Stimulated activated CD8-positive, alpha-beta memory T cell treated with anti-CD3 and anti-CD28 coated beads, Interleukin-12 subunit alpha, Interleukin-12 subunit beta, amount 100 ng/mL, for 24 hours (primary cell): ENCODE results near the gene ATP8A2.
"Not testable (repeated sequence)": the region's sequence is repeated elsewhere in the genome, so short reads cannot be mapped to it uniquely, and the experiment has no call there.

Source experiments
- DNase-seq: peaks from one replicate; pipeline ENCODE4 v3.0.0-alpha.2; 2020; ENCODE audit errors: extremely low read depth

The ATP8A2 gene

DNA sequence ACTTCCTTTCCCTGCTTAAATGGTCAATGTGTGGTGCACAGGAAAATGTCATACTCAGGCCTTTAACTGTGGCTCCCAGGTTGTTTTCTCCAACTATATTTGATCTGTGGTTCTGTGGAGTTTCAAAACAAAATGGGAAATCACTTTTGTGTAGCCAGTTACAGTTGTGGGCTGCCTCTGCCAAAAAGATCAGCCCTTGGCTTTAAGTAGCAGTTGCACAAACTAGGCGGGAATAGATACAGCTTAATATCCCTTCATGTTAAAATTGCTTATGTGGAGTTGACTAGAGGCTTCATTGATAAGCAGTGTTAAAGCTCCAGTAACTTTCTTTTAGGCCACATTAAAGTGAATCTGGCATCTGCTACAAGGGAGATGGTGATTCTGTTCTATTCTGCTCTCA is 395.2 kb downstream of the ATP8A2 start:
- no peak for DNase-seq

DNA sequence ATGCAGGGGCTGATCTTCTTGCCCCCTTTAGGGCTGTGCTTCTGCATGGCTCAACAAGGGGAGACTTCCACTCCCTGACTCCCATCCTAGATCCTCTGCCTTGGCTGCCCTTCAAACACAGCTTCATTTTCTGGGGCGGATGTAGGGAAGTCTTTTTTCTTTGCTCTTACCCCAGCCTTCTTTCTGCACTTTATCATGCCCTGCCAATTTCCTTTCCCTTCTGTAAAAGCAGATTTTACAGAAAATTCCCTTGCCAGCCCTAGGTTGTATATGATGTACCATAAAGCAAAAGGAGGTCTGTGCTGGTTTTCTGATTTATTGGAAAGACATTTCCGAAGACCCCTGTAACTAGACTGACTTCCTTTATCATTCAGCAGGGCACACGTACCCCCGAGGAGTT is 396.6 kb downstream of the ATP8A2 start:
- no peak for DNase-seq

DNA sequence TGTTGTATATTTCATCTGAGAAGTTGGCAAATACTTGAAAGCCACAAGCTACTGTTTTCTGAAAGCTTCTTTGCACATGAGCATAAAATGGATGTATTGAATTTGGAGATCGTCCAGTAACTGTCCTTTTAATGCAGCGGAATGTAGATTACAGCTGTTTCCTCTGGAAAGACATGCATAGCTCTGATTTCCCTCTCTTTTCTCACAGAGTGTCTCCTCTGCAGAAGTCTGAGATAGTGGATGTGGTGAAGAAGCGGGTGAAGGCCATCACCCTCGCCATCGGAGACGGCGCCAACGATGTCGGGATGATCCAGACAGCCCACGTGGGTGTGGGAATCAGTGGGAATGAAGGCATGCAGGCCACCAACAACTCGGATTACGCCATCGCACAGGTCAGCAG is 397.1 kb downstream of the ATP8A2 start:
- DNase-seq = no peak

DNA sequence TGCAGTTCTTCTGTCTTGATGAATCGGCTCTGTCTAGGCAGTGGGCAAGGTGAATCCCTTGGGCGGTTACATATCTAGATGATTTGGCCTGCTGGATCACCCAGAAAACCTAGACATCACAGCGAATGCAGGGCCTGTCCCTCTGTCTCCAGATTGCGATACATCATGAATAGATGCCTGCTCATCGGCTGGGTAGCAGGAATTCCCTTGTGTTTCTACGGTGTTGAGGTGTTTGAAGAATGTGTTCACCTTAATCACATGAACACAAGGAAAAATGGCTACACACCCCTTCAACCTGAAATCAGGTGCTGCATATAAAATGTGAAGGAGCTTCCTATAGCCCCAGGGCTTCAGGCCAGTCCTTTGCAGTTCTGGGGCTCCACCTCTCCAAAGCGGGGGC is 398.8 kb downstream of the ATP8A2 start:
- no peak for DNase-seq

DNA sequence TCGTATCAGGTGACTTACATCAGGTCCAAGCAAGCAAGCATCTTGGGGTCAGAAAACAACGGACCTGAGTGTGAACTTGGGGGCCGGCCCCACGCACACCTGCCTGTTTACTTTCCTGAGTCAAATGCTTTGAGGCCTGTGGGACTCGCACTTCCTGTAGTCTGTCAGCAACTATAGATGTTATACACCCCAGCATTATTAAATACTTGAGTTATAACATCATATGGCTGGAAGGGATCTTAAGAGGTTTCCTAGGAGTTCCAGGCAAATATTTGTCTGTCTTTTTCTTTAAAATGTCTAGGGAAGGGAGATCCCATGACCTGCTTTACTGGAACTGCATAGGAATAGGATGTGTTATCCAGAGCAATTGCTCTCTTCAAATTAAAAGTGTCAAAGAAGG is 399.4 kb downstream of the ATP8A2 start:
- no peak for DNase-seq

DNA sequence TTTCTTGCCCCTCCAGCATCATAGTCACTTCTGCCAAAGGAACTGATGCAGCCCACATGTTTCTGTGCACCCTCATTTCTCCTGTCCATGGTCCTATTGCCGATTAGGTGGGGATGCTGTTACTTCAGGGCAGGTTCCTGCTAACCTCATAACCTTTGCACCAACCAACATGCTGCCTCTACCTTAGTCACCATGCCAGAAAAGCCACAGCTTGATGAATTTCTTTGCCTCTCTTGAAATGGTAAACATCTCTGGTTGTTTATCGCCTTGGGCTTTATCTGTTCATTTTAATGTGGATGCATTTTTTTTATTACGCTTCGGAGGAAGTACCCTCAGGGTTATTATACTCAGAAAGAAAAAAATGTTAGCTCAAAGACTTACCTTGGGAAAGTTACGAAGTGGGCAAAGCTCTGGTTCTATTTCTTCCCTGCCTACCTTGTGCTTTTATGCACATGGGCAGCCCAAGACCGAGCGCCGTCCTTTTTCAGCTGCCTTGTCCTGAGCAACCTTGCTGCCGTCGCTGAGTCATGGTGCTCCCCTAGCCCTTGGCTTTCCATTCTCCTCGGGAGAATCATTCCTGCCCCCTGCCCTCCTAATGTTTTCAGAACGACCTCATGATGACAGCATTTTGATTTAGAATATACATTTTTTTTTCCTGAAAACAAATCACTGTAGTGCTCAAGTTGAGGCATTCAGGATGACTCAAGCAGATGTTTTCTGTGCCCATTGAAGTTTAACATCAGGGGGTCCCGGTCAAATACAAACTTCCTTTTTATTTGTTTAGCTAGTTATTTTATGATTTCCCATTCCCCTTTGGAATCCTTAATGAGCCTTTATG is 400.1 kb downstream of the ATP8A2 start:
- no peak for DNase-seq

DNA sequence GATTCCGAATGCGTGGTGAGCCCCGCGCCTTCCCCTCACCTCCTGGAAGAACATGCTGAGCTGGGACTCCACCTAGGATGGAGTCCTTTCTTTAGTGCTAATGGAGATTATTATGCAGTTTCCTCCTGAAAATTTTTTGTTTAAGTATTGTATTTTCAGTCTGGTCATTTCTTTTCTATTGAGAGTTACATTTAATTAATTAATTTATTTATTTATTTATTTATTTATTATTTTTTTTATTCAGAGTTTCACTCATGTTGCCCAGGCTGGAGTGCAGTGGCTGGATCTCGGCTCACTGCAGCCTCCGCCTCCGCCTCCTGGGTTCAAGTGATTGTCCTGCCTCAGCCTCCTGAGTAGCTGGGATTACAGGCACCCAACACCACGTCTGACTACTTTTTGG is 400.8 kb downstream of the ATP8A2 start:
- not testable (repeated sequence) for DNase-seq

DNA sequence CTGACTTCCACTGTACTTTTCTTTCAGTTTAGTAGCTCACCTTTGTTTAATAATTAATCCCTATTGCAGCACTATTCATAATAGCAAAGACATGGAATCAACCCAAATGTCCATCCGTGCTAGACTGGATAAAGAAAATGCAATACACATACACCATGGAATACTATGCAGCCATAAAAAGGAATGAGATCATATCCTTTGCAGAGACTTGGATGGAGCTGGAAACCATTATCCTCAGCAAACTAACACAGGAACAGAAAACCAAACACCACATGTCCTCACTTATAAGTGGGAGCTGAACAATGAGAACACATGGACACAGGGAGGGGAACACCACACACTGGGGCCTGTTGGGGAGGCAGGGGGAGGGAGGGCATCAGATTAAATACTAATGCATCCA is 402.3 kb downstream of the ATP8A2 start:
- not testable (repeated sequence) for DNase-seq

DNA sequence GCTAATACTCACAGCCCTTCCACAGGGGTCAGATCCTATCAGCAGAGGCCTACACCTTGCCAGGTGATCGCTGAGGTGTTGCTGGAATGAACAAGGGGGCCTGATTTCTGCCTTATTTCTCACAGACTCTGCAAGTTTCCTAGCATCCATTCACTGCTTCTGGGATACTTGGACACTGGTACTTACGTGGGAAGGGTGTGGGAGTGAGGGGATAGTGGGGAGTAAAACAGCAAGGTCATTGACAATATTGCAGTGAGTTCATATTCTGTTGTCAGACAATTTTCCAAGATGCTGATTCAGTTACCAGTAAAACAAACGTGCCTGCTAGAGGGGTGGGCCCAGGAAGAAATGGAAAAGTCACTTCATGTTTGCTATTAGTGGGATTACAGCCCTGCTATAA is 403.5 kb downstream of the ATP8A2 start:
- DNase-seq = no peak

DNA sequence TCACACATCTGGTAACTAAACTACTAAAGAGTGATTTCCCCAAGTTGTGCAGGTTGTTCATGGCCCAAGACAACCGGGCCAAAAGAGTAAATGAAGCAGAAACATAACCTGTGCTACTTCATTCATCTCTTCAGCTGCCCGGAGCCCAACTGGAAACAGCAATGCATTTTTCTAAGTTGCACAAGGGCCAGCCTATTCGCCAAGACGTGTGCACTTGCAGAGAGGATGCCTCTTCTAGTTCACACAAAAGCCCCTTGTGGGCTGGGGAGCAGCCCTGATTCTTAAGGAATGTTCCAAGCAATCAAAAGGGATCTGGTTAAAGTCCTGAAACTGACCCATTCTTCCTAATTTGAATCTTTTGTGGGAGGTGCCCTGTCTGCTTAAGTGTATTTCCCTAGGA is 404.2 kb downstream of the ATP8A2 start:
- DNase-seq = no peak

DNA sequence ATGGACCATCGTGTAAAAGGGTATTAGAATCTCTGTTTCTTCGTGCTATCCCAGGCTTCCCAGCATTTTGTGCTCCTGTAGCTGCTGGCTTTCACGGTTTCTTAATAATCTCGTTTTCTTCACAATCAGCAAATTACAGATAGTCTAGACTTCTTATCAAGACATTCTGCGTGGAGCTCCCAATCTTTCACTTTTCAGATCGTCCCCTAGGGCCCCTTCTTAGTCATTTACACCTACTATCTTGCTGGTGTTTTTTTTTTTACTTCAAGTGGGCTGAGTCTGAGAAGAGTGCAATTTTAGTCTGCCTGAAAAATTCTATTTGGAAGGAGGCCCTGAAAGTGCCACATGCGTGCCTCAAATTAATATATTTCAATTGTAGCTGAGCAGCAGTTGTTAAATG is 404.9 kb downstream of the ATP8A2 start:
- no peak for DNase-seq

DNA sequence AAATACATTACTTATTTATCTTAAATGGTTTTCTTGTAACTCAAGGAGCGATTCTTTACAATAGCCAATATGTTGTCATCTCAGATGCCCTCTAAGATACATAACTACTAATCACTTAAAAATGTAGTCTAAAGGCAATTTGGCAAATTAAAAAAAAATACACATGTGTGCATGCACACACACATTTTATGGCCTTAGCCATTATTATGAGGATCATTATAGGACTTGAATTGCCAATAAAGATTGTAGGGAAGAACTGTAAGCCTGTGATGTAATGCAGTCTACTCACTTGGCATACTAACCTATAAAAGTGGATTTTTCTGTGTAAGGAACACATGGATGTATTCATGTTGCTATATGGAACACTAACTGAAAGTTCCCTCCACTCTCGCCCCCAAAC is 405.7 kb downstream of the ATP8A2 start:
- no peak for DNase-seq

DNA sequence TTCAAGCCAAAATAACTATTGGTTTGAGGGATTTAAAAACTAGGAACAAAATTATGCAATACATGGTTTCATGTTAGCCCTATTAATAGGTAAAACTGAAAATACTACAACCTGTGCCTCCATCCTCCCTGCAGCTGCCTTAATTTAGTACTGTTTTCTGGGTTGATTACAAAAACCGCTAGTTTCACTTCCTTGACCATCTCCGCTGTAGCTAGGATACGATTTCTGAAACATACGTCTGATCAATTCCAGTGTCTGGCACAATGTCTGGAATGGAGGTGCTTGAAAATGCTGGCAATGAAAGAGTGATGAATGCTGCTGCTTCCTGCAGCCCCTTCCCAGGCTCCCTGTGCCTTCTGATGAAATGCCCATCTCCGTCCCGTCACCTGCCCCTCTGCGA is 406.6 kb downstream of the ATP8A2 start:
- DNase-seq = no peak

DNA sequence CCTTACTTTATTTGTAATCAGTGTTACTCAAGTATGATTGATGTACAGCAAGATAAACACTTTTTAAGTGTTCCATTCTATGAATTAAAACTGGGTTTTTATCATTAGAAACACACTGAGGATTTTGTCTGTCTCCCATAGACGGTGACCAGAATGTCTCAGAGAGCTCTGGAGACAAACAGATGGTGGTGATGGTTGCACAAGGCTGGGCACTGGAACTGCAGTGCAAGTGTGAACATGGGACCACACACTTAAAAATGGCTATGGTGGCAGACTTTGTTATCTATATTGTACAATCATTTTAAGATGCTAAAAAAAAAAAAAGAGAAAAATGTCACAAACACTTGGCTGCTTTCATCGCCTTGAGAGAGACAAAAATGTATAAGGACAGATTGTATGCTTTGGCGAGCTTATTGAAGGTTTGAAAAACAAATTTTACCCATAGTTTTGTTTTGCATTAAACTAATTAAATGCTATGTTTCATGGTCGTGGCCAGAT is 407.1 kb downstream of the ATP8A2 start:
- no peak for DNase-seq

DNA sequence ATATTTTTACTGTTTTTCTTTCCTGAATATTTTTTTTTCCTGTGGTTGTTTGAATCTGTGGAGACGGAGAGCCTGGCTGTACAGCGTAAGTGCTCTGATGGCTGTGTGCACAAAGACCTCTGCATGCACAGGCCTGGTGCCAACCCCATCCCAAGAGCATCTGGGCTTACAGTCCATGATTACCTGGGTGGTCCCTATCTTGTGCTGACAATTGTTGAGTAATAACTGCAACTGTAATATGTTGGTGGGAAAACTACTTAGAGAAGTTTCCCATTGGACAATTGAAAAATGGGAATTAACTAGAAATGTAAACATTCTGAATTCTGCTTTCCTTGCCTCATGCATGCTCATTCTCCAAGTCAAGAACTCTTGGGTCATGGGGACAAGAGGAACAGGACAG is 411.3 kb downstream of the ATP8A2 start:
- DNase-seq = no peak

DNA sequence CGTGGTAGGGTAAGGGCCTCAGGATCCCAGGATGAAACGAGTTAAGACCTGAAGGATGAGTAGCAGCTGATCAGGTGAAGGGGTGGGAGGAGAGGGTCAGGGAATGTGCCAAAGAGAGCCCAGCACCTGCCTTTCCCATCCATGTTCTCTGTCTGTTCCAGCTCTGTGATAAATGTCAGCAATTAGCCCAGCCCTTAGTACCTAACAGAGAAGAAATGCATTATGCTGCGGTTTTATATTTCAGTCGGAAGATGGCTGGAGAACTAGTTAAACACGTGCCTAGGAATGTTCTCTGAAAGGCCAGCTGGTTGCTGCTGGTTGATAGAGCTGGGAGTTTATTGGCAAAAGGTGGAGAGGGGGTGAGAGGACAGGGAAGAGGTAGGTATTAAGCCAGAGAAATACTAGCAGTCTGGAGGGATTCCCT is 411.8 kb downstream of the ATP8A2 start:
- no peak for DNase-seq

DNA sequence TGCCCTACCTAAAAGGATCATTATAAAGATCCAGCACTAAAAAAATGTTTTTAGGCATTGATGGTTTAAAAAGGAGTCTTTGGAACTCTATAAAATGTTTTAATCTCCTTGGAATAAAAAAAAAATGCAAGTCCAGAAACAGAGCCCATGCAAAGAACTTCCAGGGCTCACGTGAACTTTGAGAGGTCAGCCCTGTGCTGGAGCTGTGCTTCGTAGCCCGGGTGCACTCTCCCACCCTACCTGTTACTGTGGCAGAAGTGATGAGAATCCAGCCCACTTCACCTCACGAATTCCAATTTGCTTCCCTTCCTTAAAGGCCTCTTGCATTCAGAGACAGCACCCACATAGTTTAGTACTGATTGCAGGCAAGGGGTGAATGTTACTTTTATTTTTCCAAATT is 412.3 kb downstream of the ATP8A2 start:
- no peak for DNase-seq

DNA sequence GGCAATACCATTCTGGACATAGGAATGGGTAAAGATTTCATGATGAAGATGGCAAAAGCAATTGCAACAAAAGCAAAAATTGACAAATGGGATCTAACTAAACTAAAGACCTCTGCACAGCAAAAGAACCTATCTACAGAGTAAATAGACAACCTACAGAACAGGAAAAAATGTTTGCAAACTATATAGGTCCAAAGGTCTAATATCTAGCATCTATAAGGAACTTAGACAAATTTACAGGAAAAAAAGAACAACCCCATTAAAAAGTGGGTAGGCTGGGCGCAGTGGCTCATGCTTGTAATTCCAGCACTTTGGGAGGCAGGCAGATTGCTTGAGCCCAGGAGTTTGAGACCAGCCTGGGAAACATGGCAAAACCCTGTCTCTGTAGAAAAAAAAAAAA is 418.4 kb downstream of the ATP8A2 start:
- DNase-seq = not testable (repeated sequence)

DNA sequence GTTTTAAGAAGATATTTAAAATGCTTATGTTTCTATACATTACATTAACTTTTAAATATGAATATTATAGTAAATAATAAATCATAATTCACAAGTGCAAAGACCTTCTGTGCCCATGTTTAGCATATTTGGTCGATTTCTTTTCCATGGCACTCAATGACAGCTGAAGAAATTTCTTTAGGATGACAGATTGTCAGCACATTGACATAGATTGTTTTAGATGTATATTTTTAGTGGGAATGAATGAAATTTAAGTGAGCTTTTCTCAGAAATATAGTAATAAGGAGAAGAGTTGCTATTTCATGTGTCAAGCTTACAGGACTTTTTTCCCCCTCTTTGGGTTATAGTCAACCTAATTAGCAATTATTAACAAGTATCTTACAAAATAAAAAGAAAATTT is 423.5 kb downstream of the ATP8A2 start:
- no peak for DNase-seq

DNA sequence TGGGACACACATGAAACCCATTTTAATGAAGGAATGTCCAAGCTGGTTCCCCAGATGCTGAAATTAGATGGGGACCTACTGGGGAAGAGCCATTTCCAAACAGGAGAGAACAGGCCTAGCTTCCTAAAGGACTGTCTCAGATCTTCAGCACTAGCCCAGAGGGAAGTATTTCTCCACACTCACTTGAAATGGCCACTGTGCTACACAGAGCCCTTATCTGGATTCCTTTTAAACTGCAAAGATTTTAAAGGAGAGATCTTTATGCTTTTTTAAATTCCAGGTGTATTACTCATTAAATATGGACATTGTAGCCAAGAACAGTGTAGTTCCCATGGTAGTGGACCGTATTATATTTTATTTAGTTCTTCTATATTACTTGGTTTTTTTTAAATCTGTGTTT is 424.7 kb downstream of the ATP8A2 start:
- DNase-seq = no peak

DNA sequence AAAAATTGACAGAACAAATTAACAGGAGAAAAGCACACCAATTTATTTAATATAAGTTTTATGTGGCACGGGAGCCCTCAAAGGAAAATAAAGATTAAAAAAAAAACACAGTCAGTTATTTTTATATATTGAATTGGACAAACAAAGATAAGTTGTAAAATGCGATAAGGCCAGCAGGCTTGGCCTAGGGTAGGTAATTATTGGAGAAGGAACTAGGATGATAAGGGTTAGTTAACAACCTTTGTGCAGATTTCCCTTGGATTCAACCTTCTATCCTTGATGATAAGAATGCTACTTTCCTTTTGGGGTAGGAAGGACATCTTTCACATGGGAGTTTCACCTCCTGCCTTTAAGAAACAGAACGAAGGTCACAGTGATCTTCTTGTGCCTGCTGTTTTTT is 427.2 kb downstream of the ATP8A2 start:
- DNase-seq = no peak

DNA sequence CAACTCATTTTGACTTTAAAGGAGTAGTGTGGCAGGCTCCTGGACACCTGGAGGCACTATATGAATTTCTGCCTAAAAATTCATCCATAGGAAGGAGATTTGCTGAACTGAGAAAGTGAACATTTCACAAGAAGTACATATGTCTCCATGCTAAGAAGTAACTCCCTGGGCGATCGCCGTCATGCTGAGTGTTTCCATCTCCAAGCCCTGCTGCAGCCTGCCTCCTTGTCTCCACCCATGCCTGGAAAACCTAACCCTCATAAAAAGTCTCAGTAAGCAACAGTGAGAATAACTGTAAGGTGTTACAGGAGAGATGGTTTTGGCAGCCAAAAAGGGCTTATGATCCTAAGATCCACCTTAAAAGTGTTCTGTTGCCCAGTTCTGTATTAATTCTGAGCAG is 428.7 kb downstream of the ATP8A2 start:
- no peak for DNase-seq

DNA sequence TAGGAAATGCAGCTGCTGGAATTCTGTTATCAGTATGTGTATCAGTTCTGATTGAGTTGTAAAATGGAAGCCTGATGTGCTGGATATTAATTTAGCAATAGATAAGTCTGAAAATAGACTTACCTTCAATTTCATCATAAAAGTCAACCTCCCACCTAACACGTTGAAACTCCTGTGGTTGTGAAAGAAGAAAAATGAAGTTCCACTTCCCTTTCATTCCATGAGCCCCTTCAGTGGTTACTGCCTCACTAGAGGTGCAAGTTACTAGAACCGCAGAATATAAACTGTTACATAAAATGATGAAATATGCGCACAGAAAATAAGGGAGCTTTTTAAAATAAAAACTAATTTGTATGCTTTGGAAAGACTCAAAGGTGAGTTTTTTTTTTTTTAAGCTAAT is 430.8 kb downstream of the ATP8A2 start:
- no peak for DNase-seq

DNA sequence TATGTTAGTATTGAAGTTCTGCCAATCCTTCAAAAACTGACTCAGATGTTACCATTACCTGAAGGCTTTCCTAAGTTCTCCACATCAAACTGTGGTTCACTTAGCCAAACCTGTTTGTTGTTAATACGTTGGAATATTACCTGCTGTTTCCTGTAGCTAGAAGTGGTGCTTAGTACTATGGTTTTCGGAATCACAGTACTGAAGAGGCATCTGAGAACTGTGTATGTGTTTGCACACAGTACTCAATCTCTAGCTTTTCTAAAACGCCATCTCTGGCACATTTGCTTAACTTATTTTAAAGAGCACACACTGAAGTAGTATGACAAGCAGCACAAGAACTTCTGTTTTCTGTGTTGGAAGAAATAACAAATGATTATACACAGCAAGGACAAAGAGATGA is 431.9 kb downstream of the ATP8A2 start:
- no peak for DNase-seq
